ENCODE measurements around the gene B4GALNT4.

The B4GALNT4 gene

GRCh38 chr11:394858-395655 lies 25.8 kb downstream of the B4GALNT4 start:
- H3K27me3 ChIP-seq (replicated peaks; ENCODE audit: insufficient read depth, low read length), result peaks cover 53% of the 10 kb centered on the region
- H3K4me1 ChIP-seq (ENCODE audit: low read length), result no peaks in the 10 kb centered on the region
- no peaks in the 10 kb centered on the region for H3F3A ChIP-seq (ENCODE audit: insufficient read depth, low read length)
- DNase-seq, result no peak
- H3K36me3 ChIP-seq (replicated peaks; ENCODE audit: insufficient read depth, low read length), result no peaks in the 10 kb centered on the region
- no peaks in the 10 kb centered on the region for H3K9me3 ChIP-seq (replicated peaks; ENCODE audit: insufficient read depth, low read length)
- no peaks in the 10 kb centered on the region for H4K20me1 ChIP-seq (ENCODE audit: insufficient read depth, low read length)
- no peak overlapping the region for H3K27ac ChIP-seq (ENCODE audit: low read length)
- H3K4me3 ChIP-seq (ENCODE audit: low read length), result no peak overlapping the region
- no peaks in the 10 kb centered on the region for H3K9me2 ChIP-seq (replicated peaks; ENCODE audit: insufficient read depth, low read length)
- H3K79me2 ChIP-seq (ENCODE audit: low read length), result no peaks in the 10 kb centered on the region
- no peak overlapping the region for H2AFZ ChIP-seq (ENCODE audit: low read length)
- H3K4me2 ChIP-seq (ENCODE audit: low read depth, low read length), result no peak overlapping the region
- no peak overlapping the region for H3K9ac ChIP-seq (ENCODE audit: low read length)
- TF ChIP-seq CTCF (IDR thresholded peaks at IDR 0.05; ENCODE audit: low read length), result no peak

GRCh38 chr11:395866-396265 lies 26.6 kb downstream of the B4GALNT4 start:
- Histone ChIP-seq H3K27ac (ENCODE audit: low read length) (no peak overlapping the region), H3K9me2 (replicated peaks; ENCODE audit: insufficient read depth, low read length) (no peaks in the 10 kb centered on the region), H3K4me1 (ENCODE audit: low read length) (no peaks in the 10 kb centered on the region), H3K4me3 (ENCODE audit: low read length) (no peak overlapping the region), H3K79me2 (ENCODE audit: low read length) (no peaks in the 10 kb centered on the region), H3K36me3 (replicated peaks; ENCODE audit: insufficient read depth, low read length) (no peaks in the 10 kb centered on the region), H2AFZ (ENCODE audit: low read length) (no peak overlapping the region), H3K9me3 (replicated peaks; ENCODE audit: insufficient read depth, low read length) (no peaks in the 10 kb centered on the region), H3K9ac (ENCODE audit: low read length) (no peak overlapping the region), H3K4me2 (ENCODE audit: low read depth, low read length) (no peak overlapping the region), H4K20me1 (ENCODE audit: insufficient read depth, low read length) (no peaks in the 10 kb centered on the region), H3K27me3 (replicated peaks; ENCODE audit: insufficient read depth, low read length) (peaks cover 49% of the 10 kb centered on the region), H3F3A (ENCODE audit: insufficient read depth, low read length) (no peaks in the 10 kb centered on the region)
- DNase-seq, result no peak
- TF ChIP-seq EZH2 (optimal IDR thresholded peaks at IDR 0.05; ENCODE audit: low read depth, low read length), result no peak

GRCh38 chr11:396511-396947 lies 27.2 kb downstream of the B4GALNT4 start:
- H4K20me1 ChIP-seq (ENCODE audit: insufficient read depth, low read length), result no peaks in the 10 kb centered on the region
- H3K4me3 ChIP-seq (ENCODE audit: low read length), result no peak overlapping the region
- no peaks in the 10 kb centered on the region for H3F3A ChIP-seq (ENCODE audit: insufficient read depth, low read length)
- DNase-seq, result no peak
- no peak for TF ChIP-seq CTCF (IDR thresholded peaks at IDR 0.05; ENCODE audit: low read length)
- peaks cover 44% of the 10 kb centered on the region for H3K27me3 ChIP-seq (replicated peaks; ENCODE audit: insufficient read depth, low read length)
- peak overlapping the region; percentile 41; the same call in 1 of the 2 replicates for H3K4me2 ChIP-seq (ENCODE audit: low read depth, low read length)
- no peaks in the 10 kb centered on the region for H3K4me1 ChIP-seq (ENCODE audit: low read length)
- H3K36me3 ChIP-seq (replicated peaks; ENCODE audit: insufficient read depth, low read length), result no peaks in the 10 kb centered on the region
- H3K9ac ChIP-seq (ENCODE audit: low read length), result no peak overlapping the region
- H3K9me2 ChIP-seq (replicated peaks; ENCODE audit: insufficient read depth, low read length), result no peaks in the 10 kb centered on the region
- H2AFZ ChIP-seq (ENCODE audit: low read length), result no peak overlapping the region
- H3K27ac ChIP-seq (ENCODE audit: low read length), result no peak overlapping the region
- no peaks in the 10 kb centered on the region for H3K9me3 ChIP-seq (replicated peaks; ENCODE audit: insufficient read depth, low read length)
- no peaks in the 10 kb centered on the region for H3K79me2 ChIP-seq (ENCODE audit: low read length)

GRCh38 chr11:396948-397548 lies 27.7 kb downstream of the B4GALNT4 start:
- H3K4me3 ChIP-seq (ENCODE audit: low read length), result peak overlapping the region; percentile 22; the same call in 1 of the 2 replicates
- peak; percentile 55 for DNase-seq

More at GRCh38 chr11:396948-397548, 27.7 kb downstream of the B4GALNT4 start:
- H3K9ac ChIP-seq (ENCODE audit: low read length), result no peak overlapping the region
- H3K27ac ChIP-seq (ENCODE audit: low read length), result no peak overlapping the region
- H4K20me1 ChIP-seq (ENCODE audit: insufficient read depth, low read length), result no peaks in the 10 kb centered on the region
- no peaks in the 10 kb centered on the region for H3K4me1 ChIP-seq (ENCODE audit: low read length)
- H3F3A ChIP-seq (ENCODE audit: insufficient read depth, low read length), result no peaks in the 10 kb centered on the region
- no peaks in the 10 kb centered on the region for H3K79me2 ChIP-seq (ENCODE audit: low read length)
- no peaks in the 10 kb centered on the region for H3K36me3 ChIP-seq (replicated peaks; ENCODE audit: insufficient read depth, low read length)
- TF ChIP-seq EZH2phosphoT487 (IDR thresholded peaks at IDR 0.05; ENCODE audit: low read length), result no peak
- peak; percentile 45 for TF ChIP-seq CTCF (IDR thresholded peaks at IDR 0.05; ENCODE audit: low read length)
- TF ChIP-seq EZH2 (optimal IDR thresholded peaks at IDR 0.05; ENCODE audit: low read depth, low read length), result no peak
- no peaks in the 10 kb centered on the region for H3K9me3 ChIP-seq (replicated peaks; ENCODE audit: insufficient read depth, low read length)
- no peak overlapping the region for H2AFZ ChIP-seq (ENCODE audit: low read length)
- no peaks in the 10 kb centered on the region for H3K9me2 ChIP-seq (replicated peaks; ENCODE audit: insufficient read depth, low read length)
- peaks cover 38% of the 10 kb centered on the region for H3K27me3 ChIP-seq (replicated peaks; ENCODE audit: insufficient read depth, low read length)
- peak overlapping the region; percentile 41; the same call in 1 of the 2 replicates for H3K4me2 ChIP-seq (ENCODE audit: low read depth, low read length)
